GM19324 (cell line): Measurements from ENCODE around the gene DSCAML1.

Source experiments
- ATAC-seq: cut with Tn5 transposase; IDR thresholded peaks from one replicate; pipeline ENCODE4 v1.9.1; 2021; ENCODE audit warnings: mild to moderate bottlenecking, moderate library complexity; ENCODE audit not compliant: unreplicated experiment, low FRiP score

The DSCAML1 gene

GRCh38 chr11:117544130-117544800 lies 252.8 kb downstream of the DSCAML1 start:
- no peak for ATAC-seq

GRCh38 chr11:117541211-117541610 lies 255.8 kb downstream of the DSCAML1 start:
- ATAC-seq, result no peak

GRCh38 chr11:117538263-117539135 lies 258.5 kb downstream of the DSCAML1 start:
- ATAC-seq, result no peak

DNA sequence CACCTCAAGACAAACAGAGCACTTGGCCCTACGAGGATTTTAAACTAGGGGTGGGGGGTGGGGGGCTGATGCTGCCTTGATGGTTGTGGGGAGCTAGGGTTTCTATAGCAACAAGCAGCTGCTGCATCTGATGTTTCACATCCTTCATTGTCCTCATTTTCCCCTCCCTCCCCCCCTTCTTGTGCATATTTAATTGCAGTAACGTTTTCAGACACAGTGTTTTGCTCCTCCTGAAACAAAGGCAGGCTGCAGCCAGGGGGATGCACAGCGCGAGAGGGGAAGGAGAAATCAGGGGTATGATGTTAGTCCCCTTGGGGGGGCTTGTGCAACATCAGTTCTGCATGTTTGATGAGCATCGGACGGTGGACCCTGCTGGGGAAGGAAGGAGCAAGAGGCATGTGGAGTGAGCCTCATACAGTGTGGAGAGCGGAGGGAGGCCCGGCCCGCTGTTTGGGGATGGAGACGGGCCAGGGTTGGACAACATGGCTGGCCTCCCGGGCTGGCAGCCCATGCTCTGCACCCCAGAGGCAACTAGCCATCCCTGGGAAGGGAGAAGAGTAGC lies 261.1 kb downstream of the DSCAML1 start:
- no peak for ATAC-seq

- ATAC-seq, result no peak
These were observed 261.7 kb downstream of the DSCAML1 start for GRCh38 chr11:117535201-117535849.

DNA sequence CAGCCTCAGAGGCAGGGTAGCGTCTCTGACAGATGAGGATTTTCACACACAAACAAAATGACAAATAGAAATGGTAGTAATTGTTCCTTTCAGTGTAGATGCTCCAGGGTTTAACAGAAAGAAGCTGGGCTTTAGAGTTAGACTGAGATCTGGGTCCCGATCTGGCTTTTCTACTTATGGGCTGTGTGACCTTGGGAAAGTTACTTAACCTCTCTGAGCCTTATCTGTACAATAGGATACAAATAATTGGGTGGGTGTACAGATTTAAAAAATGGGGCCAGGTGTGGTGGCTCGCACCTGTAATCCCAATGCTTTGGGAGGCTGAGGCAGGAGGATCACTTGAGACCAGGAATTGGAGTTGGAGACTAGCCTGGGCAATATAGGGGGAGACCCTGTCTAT lies 264.4 kb downstream of the DSCAML1 start:
- ATAC-seq, result no peak

DNA sequence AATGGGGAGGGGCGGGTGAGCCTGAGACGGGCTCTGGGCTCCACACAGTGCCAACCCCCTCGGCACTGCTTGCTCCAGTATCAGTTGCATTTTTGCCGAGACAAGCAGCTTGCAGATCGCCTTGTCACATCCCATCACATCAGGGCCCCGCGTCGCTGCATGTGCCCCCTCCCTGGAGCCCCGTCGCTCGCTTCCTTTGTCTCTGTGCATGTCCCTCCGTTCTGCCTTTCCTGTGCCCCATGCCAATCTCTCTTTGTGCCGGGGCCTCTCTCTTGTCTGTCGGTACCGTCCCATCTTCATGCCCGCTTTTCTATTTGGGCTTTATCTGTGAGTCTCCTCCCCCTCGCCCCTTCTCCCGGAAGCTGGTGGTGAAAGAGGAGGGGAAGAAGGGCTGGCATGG lies 267.2 kb downstream of the DSCAML1 start:
- ATAC-seq, result no peak

DNA sequence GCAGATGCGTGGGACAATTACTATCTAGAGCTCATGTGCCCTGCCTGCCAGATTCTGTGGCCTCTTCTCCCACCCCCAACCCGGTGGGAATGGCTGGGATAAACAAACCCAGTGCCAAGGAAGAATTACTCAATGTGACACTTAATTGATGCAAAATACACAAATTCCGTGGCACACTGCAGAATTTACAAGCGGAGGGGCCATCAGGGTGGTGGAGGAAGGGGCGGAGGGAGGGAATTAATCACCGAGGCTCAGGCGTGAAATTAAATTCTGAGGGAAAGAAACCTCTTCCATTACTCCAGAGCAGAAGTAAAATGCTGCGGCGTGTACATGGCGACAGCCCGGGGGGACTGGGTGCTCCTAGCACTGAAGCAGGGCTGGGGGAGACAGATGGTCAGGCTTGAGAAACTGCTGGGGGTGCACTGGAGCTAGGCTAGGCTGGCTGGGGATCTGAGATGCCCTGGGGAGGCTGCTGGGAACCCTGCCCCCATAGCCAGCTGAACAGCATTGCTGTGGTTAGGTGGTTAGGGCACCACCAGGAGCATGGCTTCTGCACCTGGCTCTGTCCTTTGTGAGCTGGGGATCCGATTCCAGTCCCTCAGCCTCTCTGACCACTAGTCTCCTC lies 268.8 kb downstream of the DSCAML1 start:
- no peak for ATAC-seq

DNA sequence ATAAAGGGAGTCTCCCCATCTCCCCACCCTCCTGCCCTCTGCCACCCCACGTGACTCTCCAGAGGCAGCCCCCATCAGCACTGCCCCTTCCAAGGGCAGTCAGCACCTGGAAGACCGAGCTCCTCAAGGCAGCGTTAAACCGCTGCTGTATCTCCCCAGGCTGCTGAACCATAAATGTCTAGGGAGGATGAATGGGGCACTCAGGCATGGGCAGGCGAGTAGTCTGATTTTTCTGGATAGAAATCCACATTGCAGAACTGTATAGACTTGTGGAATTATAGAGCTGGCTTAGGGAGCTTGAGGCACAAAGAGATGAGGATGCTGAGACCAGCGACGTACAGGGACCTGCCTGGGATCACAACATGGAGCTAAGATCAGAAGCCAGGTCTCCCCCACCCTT lies 269.7 kb downstream of the DSCAML1 start:
- no peak for ATAC-seq

DNA sequence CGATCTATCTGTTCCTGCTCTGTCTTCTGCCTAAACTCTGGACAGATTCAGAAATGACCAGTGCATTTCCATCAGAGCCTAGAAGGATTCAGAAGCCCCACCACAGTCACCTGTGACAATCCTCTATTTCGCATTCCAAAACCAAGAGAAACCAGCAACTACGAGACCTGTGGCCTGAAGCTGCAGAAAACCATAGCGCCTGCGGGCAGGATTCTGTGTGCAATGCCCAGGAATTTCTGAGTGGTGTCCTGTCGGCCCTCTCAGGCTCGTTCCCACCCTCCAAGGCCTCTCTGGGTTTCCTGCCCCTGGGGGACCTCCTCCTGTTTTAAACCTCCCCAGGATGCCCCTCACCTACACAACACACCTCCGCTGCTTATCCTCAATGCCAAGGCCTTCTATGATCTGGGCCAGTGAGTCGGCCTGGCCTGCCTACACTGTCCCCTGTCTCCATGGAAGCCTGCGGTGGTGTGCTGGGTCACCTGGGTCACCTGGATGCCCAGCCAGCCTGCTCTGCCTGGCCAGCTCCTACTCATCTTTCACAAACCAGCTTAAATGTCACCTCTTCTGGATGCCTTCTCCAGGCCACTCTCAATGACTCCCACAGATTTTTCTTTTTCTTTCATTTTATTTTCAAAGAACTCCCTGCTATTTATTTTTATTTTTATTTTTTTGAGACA lies 271.0 kb downstream of the DSCAML1 start:
- no peak for ATAC-seq

DNA sequence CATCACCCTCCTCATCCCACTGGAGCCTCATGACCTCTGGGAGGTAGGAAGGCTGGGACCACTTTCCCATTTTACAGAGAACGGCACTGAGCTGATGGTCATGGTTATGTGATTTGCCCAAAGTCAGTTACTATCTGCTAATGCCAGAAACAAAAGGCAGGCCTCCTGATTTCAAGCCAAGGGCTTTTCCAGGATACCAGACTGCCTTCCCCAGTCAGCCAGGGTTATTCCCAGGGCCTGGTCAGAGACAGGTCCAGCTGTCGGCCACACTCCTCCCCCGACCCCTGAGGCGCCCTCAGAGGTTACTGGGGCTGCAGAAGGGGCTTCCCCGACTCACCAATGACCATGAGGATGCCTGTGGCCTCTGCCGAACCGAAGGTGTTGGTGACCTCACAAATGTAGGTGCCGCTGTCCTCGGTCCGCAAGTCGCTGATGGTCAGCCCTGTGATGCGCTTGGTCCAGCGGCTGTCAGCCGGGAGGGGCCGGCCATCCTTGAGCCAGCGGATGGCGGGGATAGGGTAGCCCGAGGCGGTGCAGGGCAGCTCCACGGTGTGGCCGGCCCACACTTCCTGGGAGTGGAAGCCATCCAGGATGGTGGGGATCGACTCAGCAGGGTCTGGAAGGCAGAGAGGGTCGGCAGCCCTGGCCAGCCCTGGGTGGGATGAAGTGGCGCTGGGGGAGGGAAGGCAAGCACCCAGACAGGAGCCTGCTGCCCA lies 272.4 kb downstream of the DSCAML1 start:
- no peak for ATAC-seq

GRCh38 chr11:117523680-117524079 lies 273.3 kb downstream of the DSCAML1 start:
- ATAC-seq, result no peak

GRCh38 chr11:117521974-117522373 lies 275.0 kb downstream of the DSCAML1 start:
- ATAC-seq, result no peak

DNA sequence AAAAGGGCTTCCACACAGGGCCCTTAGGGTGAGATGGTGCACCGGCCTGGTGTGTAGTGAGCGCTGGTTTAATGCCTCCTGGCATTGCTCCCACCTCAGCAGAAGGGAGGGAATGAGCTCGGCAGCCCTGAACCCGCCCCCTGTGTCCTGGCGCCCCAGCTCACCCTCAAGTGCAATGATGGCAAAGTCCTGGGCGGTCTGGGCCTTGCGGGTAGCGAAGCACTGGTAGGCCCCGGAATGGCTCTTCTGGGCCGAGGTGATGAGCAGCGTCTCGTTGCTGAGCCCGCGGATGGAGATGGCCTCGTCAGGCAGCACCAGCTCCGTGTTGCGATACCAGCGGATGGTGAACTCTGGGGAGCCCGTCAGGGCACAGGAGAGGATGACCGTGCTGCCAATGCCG lies 276.1 kb downstream of the DSCAML1 start:
- no peak for ATAC-seq

DNA sequence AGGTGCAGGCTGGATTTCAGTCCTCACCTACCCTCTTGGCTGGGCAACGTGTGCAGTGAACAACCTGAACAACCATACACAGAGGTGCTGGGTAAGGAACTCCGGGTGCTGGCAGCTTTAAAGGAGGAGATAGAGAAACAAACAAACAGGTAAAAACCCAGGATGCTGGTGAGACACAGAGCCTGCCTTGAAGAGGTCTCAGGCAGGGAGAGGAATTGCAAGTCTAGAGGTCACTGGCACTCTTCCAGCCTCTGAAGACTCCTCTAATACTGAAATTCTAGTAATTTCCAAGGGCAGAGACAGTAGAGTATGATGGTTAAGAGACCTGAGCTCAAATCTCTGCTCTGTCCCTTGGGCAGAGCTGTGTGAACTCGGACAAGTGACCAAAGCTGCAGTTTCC lies 276.8 kb downstream of the DSCAML1 start:
- no peak for ATAC-seq

DNA sequence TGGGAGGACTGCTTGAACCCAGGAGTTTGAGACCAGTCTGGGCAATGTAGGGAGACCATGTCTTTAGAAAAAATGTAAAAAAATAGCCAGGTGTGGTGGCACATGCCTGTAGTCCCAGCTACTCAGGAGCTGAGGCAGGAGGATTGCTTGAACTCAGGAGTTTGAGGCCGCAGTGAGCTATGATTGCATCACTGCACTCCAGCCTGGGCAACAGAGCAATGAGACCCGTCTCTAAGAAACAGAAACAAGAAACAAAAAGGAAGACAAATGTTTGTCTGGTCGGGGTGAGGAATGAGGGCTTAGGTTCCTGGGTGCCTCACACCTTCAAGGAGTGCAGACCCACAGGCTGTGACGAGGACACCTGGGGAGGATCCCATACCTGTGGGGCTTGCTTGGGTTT lies 277.4 kb downstream of the DSCAML1 start:
- ATAC-seq, result no peak

DNA sequence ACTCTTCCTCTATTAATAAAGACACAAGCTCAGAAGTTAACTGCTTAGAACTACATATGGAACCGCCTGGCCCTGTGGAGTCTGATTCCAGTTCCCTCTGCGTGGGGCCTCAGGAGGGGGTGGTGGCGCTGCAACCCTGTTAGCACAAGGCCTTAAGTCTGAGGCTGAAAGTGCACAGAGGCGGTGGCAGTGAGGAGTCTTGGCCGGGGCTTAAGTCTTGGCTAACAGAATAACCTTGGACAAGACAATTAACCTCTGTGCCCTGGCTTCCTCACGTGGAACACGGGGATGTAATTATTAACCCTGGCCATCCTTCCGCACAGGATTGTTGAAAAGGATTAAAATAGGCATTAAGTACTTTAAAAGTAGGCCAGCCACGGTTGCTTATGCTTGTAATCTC lies 277.8 kb downstream of the DSCAML1 start:
- no peak for ATAC-seq

DNA sequence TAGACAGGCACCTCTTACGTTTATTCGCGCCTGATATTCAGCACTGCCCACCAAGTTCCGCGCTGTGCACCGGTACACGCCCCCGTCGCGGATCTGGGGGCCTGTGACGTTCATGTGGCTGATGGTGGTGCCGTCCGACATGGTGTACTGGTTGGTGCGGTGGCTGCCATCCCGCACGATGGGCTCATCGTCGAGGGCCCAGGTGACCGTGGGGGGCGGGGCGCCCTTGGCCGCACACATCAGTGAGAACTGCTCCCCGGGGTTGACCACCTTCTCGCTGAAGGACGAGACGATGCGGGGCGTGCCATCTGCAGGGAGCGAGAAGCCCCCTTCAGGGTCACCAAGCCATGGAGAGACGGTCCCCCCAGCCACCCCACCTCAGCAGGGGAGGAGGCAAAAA lies 278.6 kb downstream of the DSCAML1 start:
- ATAC-seq, result no peak

DNA sequence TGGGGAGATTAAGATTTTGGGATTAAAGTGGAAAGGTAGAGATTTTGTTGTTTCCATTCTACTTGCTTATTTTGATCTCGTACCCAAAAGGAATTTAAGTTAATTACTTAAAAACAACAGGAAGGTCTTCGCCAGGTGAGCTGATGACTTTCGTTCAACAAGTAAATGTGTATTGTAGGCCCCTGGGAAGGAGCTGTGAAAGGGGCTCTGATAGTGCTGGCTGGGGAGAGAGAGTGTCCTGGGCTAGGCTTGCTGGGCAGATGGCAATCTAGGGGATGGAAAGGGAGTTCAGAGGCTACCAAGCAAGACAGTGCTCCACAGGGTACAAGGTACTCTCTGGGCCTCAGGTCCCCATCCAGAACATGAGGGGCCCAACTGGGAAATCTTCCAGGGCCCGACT lies 279.9 kb downstream of the DSCAML1 start:
- ATAC-seq, result no peak
